ENCODE results near the gene CTSV. TPM values are rescaled to one million over a fixed set of nuclear protein-coding genes. Genes with fewer than 3 reads are reported as not detected.
"Not testable (repeated sequence)": the region's sequence is repeated elsewhere in the genome, so short reads cannot be mapped to it uniquely, and the experiment has no call there.

CTSV gene
- 1.3 TPM for total RNA-seq (ENCODE audit: unreplicated experiment)
- long read RNA-seq, partial matches to known transcripts = 0 of 1 reads
- long read RNA-seq, other reads (novel, unspliced or antisense) = 0 of 1 reads

GRCh38 chr9:97038611-97039513 is at the start of gene CTSV:
Gene CTSV, minus strand, starts transcription at chr9:97039142. Its CDS starts 1,099 bp downstream, at chr9:97038043.
- peak; percentile 92 for DNase-seq
- Mint-ChIP-seq H3K9me3 (ENCODE audit: unreplicated experiment) (no peaks in the 10 kb centered on the region), H3K27me3 (ENCODE audit: unreplicated experiment) (peaks cover 6% of the 10 kb centered on the region), H3K27ac (ENCODE audit: unreplicated experiment) (no peak within 1 kb of the TSS), H3K4me1 (ENCODE audit: low read depth, unreplicated experiment) (no peaks in the 10 kb centered on the region), H3K4me3 (ENCODE audit: unreplicated experiment) (peak within 1 kb of the TSS; percentile 90), H3K36me3 (ENCODE audit: unreplicated experiment) (no peaks in the 10 kb centered on the region)
- no peak for TF ChIP-seq CTCF (IDR thresholded peaks at IDR 0.05; ENCODE audit: partially characterized antibody, unreplicated experiment)

- not testable (repeated sequence) for DNase-seq; H3K9me3 Mint-ChIP-seq (ENCODE audit: unreplicated experiment); H3K27ac Mint-ChIP-seq (ENCODE audit: unreplicated experiment); H3K4me1 Mint-ChIP-seq (ENCODE audit: low read depth, unreplicated experiment); H3K27me3 Mint-ChIP-seq (ENCODE audit: unreplicated experiment); H3K36me3 Mint-ChIP-seq (ENCODE audit: unreplicated experiment); H3K4me3 Mint-ChIP-seq (ENCODE audit: unreplicated experiment)
Measured at GRCh38 chr9:97087668-97088215, 48.8 kb upstream of the CTSV start.

GRCh38 chr9:97084562-97084991 is 45.6 kb upstream of the CTSV start:
- H3K4me3 Mint-ChIP-seq (ENCODE audit: unreplicated experiment); H3K9me3 Mint-ChIP-seq (ENCODE audit: unreplicated experiment); DNase-seq; H3K27ac Mint-ChIP-seq (ENCODE audit: unreplicated experiment); H3K4me1 Mint-ChIP-seq (ENCODE audit: low read depth, unreplicated experiment); H3K36me3 Mint-ChIP-seq (ENCODE audit: unreplicated experiment); H3K27me3 Mint-ChIP-seq (ENCODE audit: unreplicated experiment): not testable (repeated sequence)

GRCh38 chr9:97078362-97078761 is 39.4 kb upstream of the CTSV start:
- Mint-ChIP-seq H3K4me1 (ENCODE audit: low read depth, unreplicated experiment) (no peaks in the 10 kb centered on the region), H3K4me3 (ENCODE audit: unreplicated experiment) (no peak overlapping the region), H3K36me3 (ENCODE audit: unreplicated experiment) (peaks cover 4% of the 10 kb centered on the region), H3K9me3 (ENCODE audit: unreplicated experiment) (peaks cover 7% of the 10 kb centered on the region), H3K27ac (ENCODE audit: unreplicated experiment) (no peak overlapping the region), H3K27me3 (ENCODE audit: unreplicated experiment) (peaks cover 13% of the 10 kb centered on the region)
- no peak for DNase-seq
- TF ChIP-seq CTCF (IDR thresholded peaks at IDR 0.05; ENCODE audit: partially characterized antibody, unreplicated experiment) = no peak

GRCh38 chr9:97077452-97078295 is 38.7 kb upstream of the CTSV start:
- Mint-ChIP-seq H3K4me3 (ENCODE audit: unreplicated experiment) (no peak overlapping the region), H3K27ac (ENCODE audit: unreplicated experiment) (no peak overlapping the region), H3K27me3 (ENCODE audit: unreplicated experiment) (peaks cover 13% of the 10 kb centered on the region), H3K4me1 (ENCODE audit: low read depth, unreplicated experiment) (no peaks in the 10 kb centered on the region), H3K9me3 (ENCODE audit: unreplicated experiment) (peaks cover 7% of the 10 kb centered on the region), H3K36me3 (ENCODE audit: unreplicated experiment) (peaks cover 4% of the 10 kb centered on the region)
- TF ChIP-seq CTCF (IDR thresholded peaks at IDR 0.05; ENCODE audit: partially characterized antibody, unreplicated experiment) = no peak
- no peak for DNase-seq

- H3K4me1 Mint-ChIP-seq (ENCODE audit: low read depth, unreplicated experiment); H3K27ac Mint-ChIP-seq (ENCODE audit: unreplicated experiment); H3K9me3 Mint-ChIP-seq (ENCODE audit: unreplicated experiment); H3K36me3 Mint-ChIP-seq (ENCODE audit: unreplicated experiment); H3K4me3 Mint-ChIP-seq (ENCODE audit: unreplicated experiment): not testable (repeated sequence)
- peaks cover 13% of the 10 kb centered on the region for H3K27me3 Mint-ChIP-seq (ENCODE audit: unreplicated experiment)
- peak; percentile 26 for DNase-seq
Measured at GRCh38 chr9:97076731-97077451, 37.9 kb upstream of the CTSV start.
